GM21825 (cell line): ENCODE results near the gene TMEM223.
"Not testable (repeated sequence)": the region's sequence is repeated elsewhere in the genome, so short reads cannot be mapped to it uniquely, and the experiment has no call there.

Source experiments
- ATAC-seq: cut with Tn5 transposase; IDR thresholded peaks from one replicate; pipeline ENCODE4 v1.9.1; 2021; ENCODE audit warnings: mild to moderate bottlenecking, moderate library complexity; ENCODE audit not compliant: unreplicated experiment

TMEM223 gene

DNA sequence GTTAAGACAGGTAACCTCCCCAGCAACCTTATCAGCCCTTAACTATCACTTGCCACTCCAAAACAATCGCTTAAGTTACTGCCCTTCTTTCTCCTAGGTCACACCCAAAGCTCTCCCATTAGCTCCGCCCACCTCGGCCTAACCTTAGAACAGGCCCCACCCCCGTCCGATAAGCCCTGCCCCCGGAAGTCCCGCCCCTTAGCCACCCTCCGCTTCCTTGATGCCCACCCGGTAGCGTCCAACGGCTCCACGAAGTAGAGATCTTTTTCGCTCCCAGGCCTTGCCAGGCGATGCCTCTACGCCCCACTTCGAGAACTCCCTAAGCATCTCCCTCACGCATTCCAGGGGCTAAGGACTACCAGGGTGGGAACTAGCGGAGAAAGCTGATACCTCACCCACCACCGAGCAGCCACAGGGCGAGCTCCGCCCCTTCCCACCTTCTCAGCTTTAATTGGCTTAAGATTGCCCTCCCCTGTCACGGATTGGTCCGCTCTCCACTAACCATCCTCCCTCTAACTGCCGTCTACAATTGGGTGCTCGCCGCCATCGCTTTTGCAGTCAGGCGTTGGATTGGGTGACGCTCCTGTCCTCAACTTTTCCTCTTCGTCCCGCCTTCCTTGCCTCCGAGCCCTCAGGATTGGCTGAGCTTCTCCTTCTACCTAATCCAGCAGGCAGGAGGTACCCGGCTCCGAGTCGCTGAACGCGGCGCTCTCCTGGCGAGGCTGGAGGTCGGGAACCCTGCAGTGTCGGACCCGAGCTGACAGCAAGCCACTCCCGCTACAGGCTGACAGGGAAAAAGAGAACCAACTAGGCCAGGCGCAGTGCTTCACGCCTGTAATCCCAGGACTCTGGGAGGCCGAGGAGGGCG, 37.8 kb downstream of the TMEM223 start, which contains the start of gene ZBTB3:
Gene ZBTB3 (minus strand): TSS at position 425 of the 868 bp plus-strand sequence. CDS start 496 bp downstream, outside the sequence.
- peak; percentile 89 for ATAC-seq

DNA sequence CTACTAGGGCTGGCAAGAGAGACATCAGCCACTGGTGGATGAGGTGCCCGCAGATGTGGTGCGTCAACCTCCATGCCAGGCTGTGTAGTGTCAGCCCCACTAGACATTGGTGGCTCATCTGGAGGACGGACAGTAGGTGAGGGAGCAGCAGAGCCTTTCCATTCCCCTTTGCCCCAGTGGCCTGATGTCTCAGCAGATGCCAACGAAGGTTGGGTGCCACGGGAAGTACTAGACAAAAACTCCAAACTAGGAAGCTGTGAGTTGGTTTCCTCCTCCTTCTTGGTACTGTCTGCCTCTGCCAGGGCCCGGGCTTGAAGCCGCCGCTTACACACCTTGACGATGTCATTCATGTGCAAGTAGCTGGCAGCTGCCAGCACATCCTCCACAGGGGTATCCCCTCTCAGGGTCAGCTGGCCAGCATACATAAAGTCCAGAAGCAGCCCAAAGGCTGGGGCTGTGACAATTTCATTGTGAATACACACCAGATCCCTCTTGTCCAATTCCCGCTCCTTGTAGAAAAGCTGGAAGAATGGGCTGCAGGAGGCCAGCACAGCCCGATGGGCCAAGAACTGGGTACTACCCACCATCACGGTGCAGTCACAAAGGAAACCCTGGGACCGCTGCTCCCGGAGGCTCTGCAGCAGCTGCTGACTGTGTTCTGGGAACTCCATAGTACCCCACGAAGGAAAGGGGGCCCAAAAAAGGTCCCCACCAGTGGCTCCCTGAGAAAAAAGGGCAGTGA, 38.6 kb downstream of the TMEM223 start:
- no peak for ATAC-seq

DNA sequence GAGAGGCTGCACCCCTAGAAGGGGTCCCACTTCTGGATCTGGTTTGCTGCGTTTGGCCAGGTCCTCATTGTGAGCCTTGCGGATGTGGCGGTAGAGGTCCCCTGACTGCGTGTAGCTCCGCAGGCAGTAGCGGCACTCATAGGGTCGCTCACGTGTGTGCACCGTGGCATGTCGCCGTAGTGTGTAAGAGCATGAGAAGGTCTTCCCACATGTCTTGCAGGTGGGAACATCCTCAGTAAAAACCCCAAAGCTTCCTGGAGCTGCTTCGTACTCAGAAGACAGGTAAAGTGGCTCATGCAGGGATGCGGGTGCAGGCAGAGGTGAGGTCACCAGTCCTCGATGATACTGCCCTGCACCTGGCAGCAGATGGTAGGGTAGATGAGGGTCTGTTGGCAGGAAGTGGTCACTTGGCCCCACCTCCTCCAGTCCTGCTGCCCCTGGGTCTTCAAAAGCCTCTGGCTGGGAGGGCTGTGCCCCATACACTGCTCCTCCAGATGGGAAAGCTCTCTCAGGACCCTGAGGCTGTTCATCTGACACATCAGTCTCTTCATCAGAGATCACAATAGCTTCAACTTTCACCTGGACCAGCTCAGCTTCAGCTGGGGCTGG, 39.5 kb downstream of the TMEM223 start:
- no peak for ATAC-seq

DNA sequence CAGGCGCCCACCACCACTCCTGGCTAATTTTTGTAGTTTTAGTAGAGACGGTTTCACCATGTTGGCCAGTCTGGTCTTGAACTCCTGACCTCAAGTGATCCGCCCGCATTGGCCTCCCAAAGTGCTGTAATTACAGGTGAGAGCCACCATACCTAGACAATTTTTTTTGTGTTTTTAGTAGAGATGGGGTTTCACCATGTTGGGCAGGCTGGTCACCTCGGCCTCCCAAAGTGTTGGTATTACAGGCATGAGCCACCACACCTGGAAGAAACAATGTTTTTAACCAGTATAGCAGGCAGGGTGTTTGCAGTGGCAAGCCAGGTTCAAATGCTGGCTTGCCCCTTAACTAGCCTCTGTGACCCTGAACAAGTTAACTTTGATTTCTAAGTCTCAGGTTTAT, 41.9 kb downstream of the TMEM223 start:
- ATAC-seq = not testable (repeated sequence)

DNA sequence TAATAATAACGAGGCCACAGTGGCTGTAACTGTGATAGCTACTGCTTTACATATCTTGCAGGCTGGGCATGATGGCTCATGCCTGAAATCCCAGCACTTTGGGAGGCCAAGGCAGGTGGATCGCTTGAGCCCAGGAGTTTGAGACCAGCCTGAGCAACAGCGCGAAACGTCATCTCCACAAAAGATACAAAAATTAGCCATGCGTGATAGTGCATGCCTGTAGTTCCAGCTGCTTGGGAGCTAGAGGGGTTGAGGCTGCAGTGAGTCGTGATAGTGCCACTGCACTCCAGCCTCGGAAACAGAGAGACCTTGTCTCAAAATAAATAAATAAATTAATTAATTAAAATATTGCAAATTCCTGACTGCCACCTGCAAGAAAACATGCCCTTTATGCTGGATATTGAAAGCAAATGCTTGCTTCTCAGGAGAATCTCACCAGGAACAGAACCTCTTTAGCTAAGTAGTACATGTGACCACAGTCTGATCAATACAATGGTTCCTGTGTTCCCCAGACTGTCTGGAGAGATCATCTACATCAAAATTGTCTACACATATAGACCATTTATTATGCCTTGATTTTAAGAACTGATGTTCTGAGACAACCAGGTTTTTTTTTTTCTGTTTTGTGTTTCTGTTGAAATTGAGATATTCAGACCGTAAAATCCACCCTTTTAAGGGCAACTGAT, 44.2 kb downstream of the TMEM223 start:
- ATAC-seq = no peak
